ENCODE data around the gene AKT2.
A peak's percentile ranks its signal among the peaks of the same experiment; 100 is the strongest.

Gene AKT2

GRCh38 chr19:40286971-40287421 lies 1.9 kb upstream of the AKT2 start:
- no peak overlapping the region for H2AK5ac ChIP-seq (ENCODE audit: low read length)
- no peak overlapping the region for H4K12ac ChIP-seq (ENCODE audit: low read depth, low read length)
- no peak overlapping the region for H3K4me3 ChIP-seq (ENCODE audit: low read depth, low read length)
- peaks cover 0 to 9% of the 10 kb centered on the region in 2 experiments for H3K4me1 ChIP-seq (ENCODE audit: control insufficient read depth in 1 of 2, insufficient read depth in 2 of 2, low read length in 2 of 2)
- no peak for DNase-seq
- no peak overlapping the region for H3K23ac ChIP-seq (ENCODE audit: low read length)
- peaks cover 5 to 6% of the 10 kb centered on the region in 2 experiments for H3K36me3 ChIP-seq (ENCODE audit: control insufficient read depth in 1 of 2, insufficient read depth in 2 of 2, low read length in 2 of 2)
- H4K91ac ChIP-seq (ENCODE audit: low read depth, low read length), result no peak overlapping the region
- H3K4ac ChIP-seq (ENCODE audit: low read depth, low read length), result no peak overlapping the region
- H2BK120ac ChIP-seq (ENCODE audit: insufficient read depth, low read length, poor library complexity), result no peak overlapping the region
- peaks cover 9% of the 10 kb centered on the region for H3K79me1 ChIP-seq (ENCODE audit: low read length)
- no peak overlapping the region for H2BK5ac ChIP-seq (ENCODE audit: low read depth, low read length, poor library complexity)
- no peak overlapping the region for H2BK12ac ChIP-seq (ENCODE audit: low read length)
- H3K14ac ChIP-seq (ENCODE audit: low read length), result no peak overlapping the region
- H3K4me2 ChIP-seq (ENCODE audit: low read length), result no peak overlapping the region
- peak overlapping the region; percentile 73 for H4K8ac ChIP-seq (ENCODE audit: low read depth, low read length)
- no peak overlapping the region for H2AFZ ChIP-seq (ENCODE audit: insufficient read depth, low read length, poor library complexity)
- H3K9ac ChIP-seq (ENCODE audit: low read length), result no peak overlapping the region
- no peak overlapping the region for H3K18ac ChIP-seq (ENCODE audit: low read length)
- no CpG with 5 or more reads among the region's 8 CpGs for WGBS (ENCODE audit: extremely low coverage, insufficient coverage, insufficient read length)
- H3K27me3 ChIP-seq (ENCODE audit: insufficient read depth, low read length), result no peaks in the 10 kb centered on the region
- H3K9me3 ChIP-seq (ENCODE audit: insufficient read depth, low read depth, low read length), result no peaks in the 10 kb centered on the region
- peaks cover 20% of the 10 kb centered on the region for H3K79me2 ChIP-seq (ENCODE audit: control insufficient read depth, insufficient read depth, low read length, poor library complexity)
- no peak overlapping the region for H3K27ac ChIP-seq (ENCODE audit: low read depth, low read length)

GRCh38 chr19:40286235-40286970 lies 1.3 kb upstream of the AKT2 start:
- Histone ChIP-seq H3K27ac (ENCODE audit: low read depth, low read length) (no peak overlapping the region), H3K27me3 (ENCODE audit: insufficient read depth, low read length) (no peaks in the 10 kb centered on the region), H3K9ac (ENCODE audit: low read length) (no peak overlapping the region), H3K4me3 (ENCODE audit: low read depth, low read length) (no peak overlapping the region), H2AFZ (ENCODE audit: insufficient read depth, low read length, poor library complexity) (no peak overlapping the region), H3K9me3 (ENCODE audit: insufficient read depth, low read depth, low read length) (no peaks in the 10 kb centered on the region), H3K79me1 (ENCODE audit: low read length) (peaks cover 9% of the 10 kb centered on the region), H4K12ac (ENCODE audit: low read depth, low read length) (no peak overlapping the region), H3K36me3 (ENCODE audit: control insufficient read depth in 1 of 2, insufficient read depth in 2 of 2, low read length in 2 of 2) (peaks cover 8% of the 10 kb centered on the region in 2 experiments), H3K4ac (ENCODE audit: low read depth, low read length) (no peak overlapping the region), H3K79me2 (ENCODE audit: control insufficient read depth, insufficient read depth, low read length, poor library complexity) (peaks cover 20% of the 10 kb centered on the region), H3K14ac (ENCODE audit: low read length) (no peak overlapping the region), H3K4me1 (ENCODE audit: control insufficient read depth in 1 of 2, insufficient read depth in 2 of 2, low read length in 2 of 2) (peaks cover 0 to 9% of the 10 kb centered on the region in 2 experiments), H2AK5ac (ENCODE audit: low read length) (no peak overlapping the region), H3K18ac (ENCODE audit: low read length) (no peak overlapping the region), H4K91ac (ENCODE audit: low read depth, low read length) (no peak overlapping the region), H3K23ac (ENCODE audit: low read length) (no peak overlapping the region), H2BK5ac (ENCODE audit: low read depth, low read length, poor library complexity) (no peak overlapping the region), H2BK12ac (ENCODE audit: low read length) (no peak overlapping the region), H2BK120ac (ENCODE audit: insufficient read depth, low read length, poor library complexity) (no peak overlapping the region), H3K4me2 (ENCODE audit: low read length) (no peak overlapping the region), H4K8ac (ENCODE audit: low read depth, low read length) (peak overlapping the region; percentile 91)
- DNase-seq, result no peak
- no CpG with 5 or more reads among the region's 16 CpGs for WGBS (ENCODE audit: extremely low coverage, insufficient coverage, insufficient read length)

- peak overlapping the region; percentile 87 for H4K91ac ChIP-seq (ENCODE audit: low read depth, low read length)
- H3K4me2 ChIP-seq (ENCODE audit: low read length), result peak overlapping the region; percentile 54
- peak overlapping the region; percentile 77 for H2AFZ ChIP-seq (ENCODE audit: insufficient read depth, low read length, poor library complexity)
- peak; percentile 99 to 100 for DNase-seq
- peaks cover 20% of the 10 kb centered on the region for H3K79me2 ChIP-seq (ENCODE audit: control insufficient read depth, insufficient read depth, low read length, poor library complexity)
- H3K36me3 ChIP-seq (ENCODE audit: control insufficient read depth in 1 of 2, insufficient read depth in 2 of 2, low read length in 2 of 2), result peaks cover 8% of the 10 kb centered on the region in 2 experiments
- no peaks in the 10 kb centered on the region for H3K9me3 ChIP-seq (ENCODE audit: insufficient read depth, low read depth, low read length)
- H3K4me3 ChIP-seq (ENCODE audit: low read depth, low read length), result peak overlapping the region; percentile 95
- H3K18ac ChIP-seq (ENCODE audit: low read length), result no peak overlapping the region
- peaks cover 5 to 14% of the 10 kb centered on the region in 2 experiments for H3K4me1 ChIP-seq (ENCODE audit: control insufficient read depth in 1 of 2, insufficient read depth in 2 of 2, low read length in 2 of 2)
- no peaks in the 10 kb centered on the region for H3K27me3 ChIP-seq (ENCODE audit: insufficient read depth, low read length)
- H2BK120ac ChIP-seq (ENCODE audit: insufficient read depth, low read length, poor library complexity), result peak overlapping the region; percentile 38
- H3K23ac ChIP-seq (ENCODE audit: low read length), result no peak overlapping the region
- H4K8ac ChIP-seq (ENCODE audit: low read depth, low read length), result peak overlapping the region; percentile 91
- H2BK5ac ChIP-seq (ENCODE audit: low read depth, low read length, poor library complexity), result peak overlapping the region; percentile 74
- H2BK12ac ChIP-seq (ENCODE audit: low read length), result no peak overlapping the region
- H4K12ac ChIP-seq (ENCODE audit: low read depth, low read length), result peak overlapping the region; percentile 72
- H2AK5ac ChIP-seq (ENCODE audit: low read length), result no peak overlapping the region
- peaks cover 9% of the 10 kb centered on the region for H3K79me1 ChIP-seq (ENCODE audit: low read length)
- peak overlapping the region; percentile 61 for H3K4ac ChIP-seq (ENCODE audit: low read depth, low read length)
- peak overlapping the region; percentile 34 for H3K9ac ChIP-seq (ENCODE audit: low read length)
- H3K27ac ChIP-seq (ENCODE audit: low read depth, low read length), result peak overlapping the region; percentile 89
- H3K14ac ChIP-seq (ENCODE audit: low read length), result no peak overlapping the region
- WGBS (ENCODE audit: extremely low coverage, insufficient coverage, insufficient read length), result no CpG with 5 or more reads among the region's 42 CpGs
Observed at GRCh38 chr19:40285353-40286234, 449 bp upstream of the AKT2 start.

GRCh38 chr19:40284251-40284500 lies 969 bp downstream of the AKT2 start:
- no peaks in the 10 kb centered on the region for H3K27me3 ChIP-seq (ENCODE audit: insufficient read depth, low read length)
- H3K4me2 ChIP-seq (ENCODE audit: low read length), result peak overlapping the region; percentile 95
- H3K36me3 ChIP-seq (ENCODE audit: control insufficient read depth in 1 of 2, insufficient read depth in 2 of 2, low read length in 2 of 2), result peaks cover 8% of the 10 kb centered on the region in 2 experiments

More at GRCh38 chr19:40284251-40284500, 969 bp downstream of the AKT2 start:
- H3K18ac ChIP-seq (ENCODE audit: low read length), result no peak overlapping the region
- peaks cover 6 to 16% of the 10 kb centered on the region in 2 experiments for H3K4me1 ChIP-seq (ENCODE audit: control insufficient read depth in 1 of 2, insufficient read depth in 2 of 2, low read length in 2 of 2)
- H2BK12ac ChIP-seq (ENCODE audit: low read length), result no peak overlapping the region
- peak overlapping the region; percentile 95 for H3K4me3 ChIP-seq (ENCODE audit: low read depth, low read length)
- no peak overlapping the region for H3K27ac ChIP-seq (ENCODE audit: low read depth, low read length)
- H4K8ac ChIP-seq (ENCODE audit: low read depth, low read length), result peak overlapping the region; percentile 89
- H4K91ac ChIP-seq (ENCODE audit: low read depth, low read length), result no peak overlapping the region
- DNase-seq, result no peak
- H2BK5ac ChIP-seq (ENCODE audit: low read depth, low read length, poor library complexity), result no peak overlapping the region
- no peak overlapping the region for H3K23ac ChIP-seq (ENCODE audit: low read length)
- peak overlapping the region; percentile 87 for H3K4ac ChIP-seq (ENCODE audit: low read depth, low read length)
- no peaks in the 10 kb centered on the region for H3K9me3 ChIP-seq (ENCODE audit: insufficient read depth, low read depth, low read length)
- peak overlapping the region; percentile 41 for H2AFZ ChIP-seq (ENCODE audit: insufficient read depth, low read length, poor library complexity)
- H2AK5ac ChIP-seq (ENCODE audit: low read length), result no peak overlapping the region
- peaks cover 20% of the 10 kb centered on the region for H3K79me2 ChIP-seq (ENCODE audit: control insufficient read depth, insufficient read depth, low read length, poor library complexity)
- no CpG with 5 or more reads among the region's 4 CpGs for WGBS (ENCODE audit: extremely low coverage, insufficient coverage, insufficient read length)
- no peak overlapping the region for H2BK120ac ChIP-seq (ENCODE audit: insufficient read depth, low read length, poor library complexity)
- peak overlapping the region; percentile 79 for H3K9ac ChIP-seq (ENCODE audit: low read length)
- peaks cover 9% of the 10 kb centered on the region for H3K79me1 ChIP-seq (ENCODE audit: low read length)
- no peak overlapping the region for H4K12ac ChIP-seq (ENCODE audit: low read depth, low read length)
- no peak overlapping the region for H3K14ac ChIP-seq (ENCODE audit: low read length)

All from trophoblast cell (in vitro differentiated cells and primary cell).